ENCODE measurements around the gene CNTNAP5.

Gene CNTNAP5

DNA sequence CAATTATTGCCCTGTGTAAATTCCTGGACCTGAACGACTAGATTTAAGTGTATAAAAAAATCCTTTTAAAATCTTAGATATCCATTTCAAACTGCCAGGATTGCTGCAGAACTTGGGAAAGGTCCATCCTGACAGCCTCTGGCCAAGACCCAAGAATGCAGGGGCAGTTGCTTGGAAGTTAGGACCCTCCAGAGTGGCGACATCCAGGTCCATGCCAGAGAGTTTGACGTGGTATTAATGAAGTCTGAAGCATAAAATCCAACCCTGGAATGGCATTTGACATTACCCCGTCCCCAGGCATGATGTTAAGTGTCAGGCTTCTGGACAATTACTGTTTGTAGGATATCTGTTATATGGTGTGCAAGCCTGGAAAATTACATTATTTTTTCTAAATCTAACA, 810.2 kb downstream of the CNTNAP5 start:
- no peak for FAIRE-seq

GRCh38 chr2:124836416-124836815, 811.3 kb downstream of the CNTNAP5 start:
- FAIRE-seq: no peak

GRCh38 chr2:124837496-124837895, 812.4 kb downstream of the CNTNAP5 start:
- no peak for FAIRE-seq

GRCh38 chr2:124838406-124838805, 813.3 kb downstream of the CNTNAP5 start:
- no peak for FAIRE-seq

- no peak for FAIRE-seq
Measured at GRCh38 chr2:124867247-124867646, 842.2 kb downstream of the CNTNAP5 start.

DNA sequence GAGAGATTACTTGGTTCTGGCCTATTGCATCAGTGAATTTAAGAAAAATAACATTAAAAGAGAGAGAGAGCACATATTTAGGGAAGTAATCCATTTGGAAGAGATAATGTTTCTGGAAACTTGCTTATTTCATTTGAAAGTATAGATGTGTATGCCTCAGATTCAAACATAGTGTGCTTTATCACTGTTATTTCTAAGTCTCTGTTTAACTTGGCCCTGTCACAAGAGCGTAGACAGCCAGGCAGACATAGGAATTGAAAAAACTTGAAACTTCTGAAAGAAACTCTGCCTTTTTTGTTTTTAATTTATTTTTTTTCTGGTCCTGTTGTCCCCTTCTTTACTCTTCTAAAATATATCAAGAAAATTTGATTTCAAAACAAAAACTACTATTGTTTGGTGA, 849.1 kb downstream of the CNTNAP5 start:
- no peak for FAIRE-seq

GRCh38 chr2:124874676-124875075, 849.6 kb downstream of the CNTNAP5 start:
- no peak for FAIRE-seq

DNA sequence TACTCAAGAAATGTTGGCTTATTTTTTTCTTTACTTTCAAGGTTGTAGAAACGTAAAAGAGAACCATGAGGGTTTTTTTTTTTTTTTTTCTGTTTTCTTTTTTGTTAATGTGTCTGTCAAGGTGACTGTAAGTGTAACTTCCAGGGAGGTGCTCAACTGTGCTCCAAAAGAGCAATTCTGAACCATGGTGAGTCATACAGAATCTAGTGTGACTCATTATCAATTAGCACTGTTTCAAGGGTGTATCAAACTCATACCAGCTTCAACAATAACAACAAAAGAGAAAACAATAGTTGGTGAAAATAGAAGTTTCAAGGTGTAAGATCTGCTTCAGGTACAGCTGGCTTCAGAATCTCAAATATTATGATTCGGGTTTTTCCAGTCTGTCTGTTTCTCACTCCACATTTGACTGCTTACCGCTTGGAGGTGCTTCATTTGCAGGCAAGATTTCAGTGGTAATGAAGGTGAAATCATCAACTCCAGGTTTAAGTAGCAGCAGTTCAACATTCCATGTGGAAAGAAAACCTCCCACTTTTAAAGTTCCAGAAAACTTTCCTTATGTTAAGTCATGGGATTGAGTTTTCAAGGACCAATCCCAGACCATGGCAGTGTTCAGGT, 850.6 kb downstream of the CNTNAP5 start:
- FAIRE-seq: no peak

GRCh38 chr2:124877141-124877577, 852.1 kb downstream of the CNTNAP5 start:
- FAIRE-seq: no peak

DNA sequence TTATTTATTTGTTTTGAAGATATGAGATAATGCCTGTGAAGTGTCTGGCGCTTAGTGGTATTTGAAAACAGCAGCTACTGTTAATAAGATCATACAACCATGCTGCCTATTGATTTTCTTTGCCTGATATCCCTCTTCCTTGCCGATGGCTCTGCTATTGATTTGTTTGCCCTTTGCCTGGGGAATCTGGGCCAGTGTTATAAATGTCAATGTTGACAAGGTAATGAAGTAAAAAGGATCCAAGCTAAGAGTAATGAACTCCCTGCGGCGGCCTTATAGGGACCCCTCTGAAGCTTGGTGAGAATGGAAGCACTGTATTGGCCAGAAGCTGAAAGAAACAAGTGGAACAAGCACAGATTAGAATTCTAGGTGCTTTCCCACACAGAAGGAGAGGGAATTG, 854.6 kb downstream of the CNTNAP5 start:
- FAIRE-seq: no peak

DNA sequence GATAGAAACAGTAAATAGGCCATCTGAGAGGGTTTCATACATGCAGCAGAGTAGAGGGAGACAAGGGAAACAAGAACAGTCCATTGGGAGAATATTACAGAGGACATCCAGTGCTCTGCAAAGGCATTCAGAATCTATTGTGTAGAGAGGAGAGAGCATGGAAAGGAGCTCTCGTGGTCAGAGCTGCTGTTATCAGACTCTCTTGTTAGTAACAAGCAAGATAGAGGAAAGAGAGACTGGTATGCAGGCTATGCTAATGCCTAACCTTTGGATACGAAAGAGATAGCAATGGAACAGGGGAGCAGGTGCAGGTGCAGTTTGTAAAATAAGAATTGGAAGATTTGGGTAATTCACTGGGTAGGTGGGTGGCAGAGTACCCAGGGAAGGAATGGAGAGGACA, 855.9 kb downstream of the CNTNAP5 start:
- no peak for FAIRE-seq

DNA sequence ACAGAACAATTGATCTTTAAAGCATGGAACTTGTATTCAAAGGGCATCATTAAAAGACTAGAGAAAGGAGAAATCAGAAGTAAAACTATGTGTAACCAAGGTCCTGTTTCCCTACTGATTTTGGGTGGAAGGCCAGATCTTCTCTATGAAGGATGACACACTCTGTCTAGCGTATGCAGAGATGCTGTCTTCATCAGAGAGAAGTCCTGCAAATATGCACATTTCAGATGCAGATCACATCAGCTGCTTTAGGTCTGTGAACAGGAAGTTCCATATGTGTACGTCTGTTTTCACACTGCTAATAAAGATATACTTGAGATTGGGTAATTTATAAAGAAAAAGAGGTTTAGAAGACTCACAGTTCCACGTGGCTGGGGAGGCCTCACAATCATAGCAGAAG, 857.3 kb downstream of the CNTNAP5 start:
- FAIRE-seq: no peak

DNA sequence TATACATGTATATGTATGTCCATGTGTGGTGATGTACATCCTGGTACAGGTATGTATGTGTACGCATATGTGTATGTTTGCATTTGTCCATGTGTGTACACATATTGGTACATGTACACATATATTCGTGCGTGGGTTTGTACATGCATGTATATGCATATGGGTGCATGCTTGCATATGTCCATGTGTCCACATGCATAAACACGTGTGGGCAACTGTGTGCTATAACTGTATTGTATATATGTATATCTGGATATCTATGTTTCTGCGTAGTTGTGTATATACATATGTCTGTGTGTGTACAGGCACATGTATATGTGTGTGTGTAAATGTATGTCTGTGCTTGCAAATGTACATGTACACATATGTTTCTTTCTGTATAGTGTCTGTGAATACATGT, 858.5 kb downstream of the CNTNAP5 start:
- FAIRE-seq: no peak

GRCh38 chr2:124884315-124884714, 859.2 kb downstream of the CNTNAP5 start:
- FAIRE-seq: no peak

DNA sequence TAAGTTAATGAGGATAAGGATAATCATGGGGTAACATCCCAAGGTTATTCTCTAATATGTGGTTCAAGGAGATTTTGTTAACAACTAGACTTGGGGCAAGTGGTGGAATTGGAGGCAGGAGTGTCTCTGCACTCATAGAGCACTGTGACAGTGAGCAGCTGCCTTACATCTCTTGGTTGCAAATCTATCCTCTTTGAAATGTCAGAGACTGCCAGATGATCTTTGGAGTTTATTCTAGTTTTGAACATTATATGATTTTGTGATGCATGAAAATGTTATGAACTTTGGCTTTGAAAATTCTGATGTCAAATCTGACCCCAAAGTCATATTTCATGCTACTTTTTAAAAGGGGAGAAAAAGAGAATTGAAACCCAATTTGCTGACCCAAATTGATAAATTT, 861.1 kb downstream of the CNTNAP5 start:
- no peak for FAIRE-seq

DNA sequence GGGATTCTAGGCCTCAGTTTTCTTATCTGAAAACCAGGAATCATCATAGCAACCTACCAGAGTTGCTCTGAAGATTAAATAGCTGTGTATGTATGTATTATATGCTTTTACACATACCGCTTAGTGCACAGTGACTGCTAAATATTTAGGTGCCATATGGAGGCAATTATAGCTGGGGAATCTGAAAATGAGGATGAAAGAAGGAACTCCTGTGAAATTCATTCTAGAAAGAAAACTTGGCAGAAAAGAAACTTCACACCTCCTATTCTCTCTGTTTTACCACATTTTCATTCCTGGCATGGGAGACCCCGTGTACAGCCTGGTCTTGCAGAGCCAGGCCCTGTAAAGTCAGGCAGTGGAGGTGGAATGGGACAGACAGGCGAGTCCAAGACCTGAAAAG, 862.4 kb downstream of the CNTNAP5 start:
- no peak for FAIRE-seq

DNA sequence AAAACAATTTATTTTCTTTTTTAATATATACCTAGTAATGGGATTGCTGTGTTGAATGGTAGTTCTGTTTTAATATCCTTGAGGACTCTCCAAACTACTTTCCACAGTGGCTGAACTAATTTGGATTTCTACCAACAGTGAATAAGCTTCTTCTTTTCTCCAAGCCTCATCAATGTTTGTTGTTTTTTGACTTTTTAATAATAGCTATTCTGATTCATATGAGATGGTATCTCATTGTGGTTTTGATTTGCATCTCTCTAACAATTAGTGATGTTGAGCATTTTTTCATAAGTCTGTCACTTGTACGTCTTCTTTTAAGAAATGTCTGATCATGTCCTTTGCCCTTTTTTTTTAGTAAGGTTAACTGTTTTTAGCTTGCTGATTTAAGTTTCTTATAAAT, 863.3 kb downstream of the CNTNAP5 start:
- FAIRE-seq: no peak

DNA sequence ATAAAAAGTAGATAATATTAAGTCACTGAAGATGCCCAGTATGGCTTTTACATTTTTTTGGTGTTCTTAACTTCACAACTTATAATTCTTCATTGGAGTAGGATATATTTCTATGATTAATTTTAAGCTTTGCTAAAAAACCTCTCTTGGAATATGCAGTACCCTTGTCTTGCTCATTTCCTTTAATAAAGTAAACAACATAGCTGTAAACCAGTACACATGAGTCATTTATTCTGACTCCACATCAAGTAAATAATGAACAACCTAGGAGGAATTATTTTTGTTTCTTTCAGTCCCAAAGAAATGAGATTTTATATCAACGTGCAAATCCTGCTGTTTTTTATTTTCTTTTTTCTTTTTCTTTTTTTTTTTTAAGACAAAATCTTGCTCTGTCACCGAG, 869.1 kb downstream of the CNTNAP5 start:
- no peak for FAIRE-seq

DNA sequence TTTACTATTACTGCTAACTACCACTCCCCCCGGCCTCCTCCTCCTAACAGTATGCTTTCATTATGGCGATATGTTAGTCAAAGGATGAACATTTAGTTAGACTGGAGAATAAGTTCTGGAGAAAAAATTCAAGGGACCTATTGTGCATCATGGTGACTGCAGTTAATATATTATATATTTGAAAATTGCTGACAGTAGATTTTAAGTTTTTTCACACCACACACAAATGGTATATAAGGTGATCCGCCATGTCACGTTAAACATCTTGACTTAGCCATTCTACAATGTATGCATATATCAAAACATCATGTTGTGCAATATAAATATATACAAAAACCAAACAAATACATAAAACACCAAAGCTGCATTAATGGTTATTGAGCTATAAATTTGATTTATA, 873.7 kb downstream of the CNTNAP5 start:
- no peak for FAIRE-seq

DNA sequence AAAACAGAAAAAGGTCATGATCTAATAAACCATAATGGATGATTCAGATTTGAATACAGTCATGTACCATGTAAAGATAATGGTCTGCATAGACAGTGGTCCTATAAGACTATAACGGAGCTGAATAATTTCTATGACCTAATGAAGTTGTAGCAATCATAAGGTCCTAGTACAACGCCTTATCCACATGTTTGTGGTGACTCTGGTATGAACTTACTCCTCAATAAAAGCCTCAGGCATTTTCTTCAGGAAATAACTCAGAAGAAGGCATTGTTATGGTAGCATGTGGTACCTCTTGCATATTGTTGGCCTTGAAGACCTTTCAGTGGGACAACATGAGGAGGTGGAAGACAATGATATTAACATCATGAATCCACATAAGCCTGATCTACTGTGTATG, 883.3 kb downstream of the CNTNAP5 start:
- FAIRE-seq: no peak

DNA sequence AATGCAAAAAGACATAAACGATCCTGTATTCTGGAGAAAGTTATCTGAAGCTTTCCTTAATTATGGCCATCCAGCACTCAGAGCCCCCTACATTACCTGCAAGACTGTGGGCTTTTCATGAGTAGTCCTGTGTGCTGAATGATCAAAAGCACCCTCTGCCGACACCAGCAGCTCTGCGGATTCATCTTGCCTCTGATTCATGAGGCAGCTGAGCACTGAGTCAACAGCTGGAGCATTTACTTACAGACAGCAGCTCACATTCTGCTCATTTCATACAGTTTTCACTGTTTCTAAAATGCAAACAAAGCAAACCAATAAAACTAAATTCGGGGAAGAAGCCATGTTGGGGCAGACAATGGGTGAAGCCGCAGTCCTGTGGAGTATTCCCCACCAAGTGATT, 886.5 kb downstream of the CNTNAP5 start:
- no peak for FAIRE-seq

DNA sequence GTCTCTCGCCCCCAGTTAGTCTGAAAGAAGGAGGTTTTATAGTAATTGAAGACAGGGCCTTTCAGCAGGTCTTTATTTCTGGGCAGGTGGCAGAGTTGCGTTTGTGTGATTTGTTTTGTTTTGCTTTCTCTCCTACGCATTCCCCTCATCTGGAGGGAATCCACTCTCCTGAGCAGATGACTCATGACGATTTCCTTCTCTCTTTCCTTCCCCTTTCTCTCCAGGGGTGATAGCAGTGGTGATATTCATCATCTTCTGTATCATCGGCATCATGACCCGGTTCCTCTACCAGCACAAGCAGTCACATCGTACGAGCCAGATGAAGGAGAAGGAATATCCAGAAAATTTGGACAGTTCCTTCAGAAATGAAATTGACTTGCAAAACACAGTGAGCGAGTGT, 888.8 kb downstream of the CNTNAP5 start:
- FAIRE-seq: no peak

DNA sequence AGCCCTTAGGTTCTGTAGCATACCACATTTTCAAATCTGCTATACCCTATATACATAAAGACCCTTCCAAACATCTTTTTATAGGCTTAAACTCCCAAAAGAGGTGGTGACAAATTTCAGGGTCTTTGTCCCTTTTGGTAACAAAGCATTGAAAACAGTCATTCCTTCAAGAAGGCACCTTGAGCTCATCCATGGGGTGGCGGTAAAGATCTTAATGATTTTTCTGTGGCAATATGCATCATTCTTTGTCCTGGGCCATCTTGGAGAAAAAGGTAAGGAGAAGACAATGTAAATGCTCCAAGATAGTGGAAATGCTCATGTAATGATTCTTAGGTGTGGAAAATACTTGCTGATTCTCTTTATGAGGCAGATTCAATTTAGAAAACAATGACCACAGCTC, 890.5 kb downstream of the CNTNAP5 start:
- FAIRE-seq: no peak

- FAIRE-seq: no peak
Measured at GRCh38 chr2:124919296-124919695, 894.2 kb downstream of the CNTNAP5 start.

- FAIRE-seq: no peak
Measured at GRCh38 chr2:124920448-124920847, 895.4 kb downstream of the CNTNAP5 start.

- no peak for FAIRE-seq
Measured at GRCh38 chr2:124921191-124921590, 896.1 kb downstream of the CNTNAP5 start.
